22Rv1 (cell line): ENCODE measurements around the gene MOK.

Experiments
- H3K27ac ChIP-seq: fragments of 450-650 bp; 2 replicates; pipeline ENCODE4 v1.5.1; 2017
- ZFX ChIP-seq: fragments of 450-650 bp; IDR thresholded peaks from 2 replicates; pipeline ENCODE4 v1.6.1; 2017; ENCODE audit warnings: antibody characterized with exemption, borderline replicate concordance
- TF ChIP-seq, protein P1 (sequence below): fragments of 450-650 bp; IDR thresholded peaks from 2 replicates; pipeline ENCODE4 v1.5.1; 2017; ENCODE audit warnings: mild to moderate bottlenecking

MOK gene

DNA sequence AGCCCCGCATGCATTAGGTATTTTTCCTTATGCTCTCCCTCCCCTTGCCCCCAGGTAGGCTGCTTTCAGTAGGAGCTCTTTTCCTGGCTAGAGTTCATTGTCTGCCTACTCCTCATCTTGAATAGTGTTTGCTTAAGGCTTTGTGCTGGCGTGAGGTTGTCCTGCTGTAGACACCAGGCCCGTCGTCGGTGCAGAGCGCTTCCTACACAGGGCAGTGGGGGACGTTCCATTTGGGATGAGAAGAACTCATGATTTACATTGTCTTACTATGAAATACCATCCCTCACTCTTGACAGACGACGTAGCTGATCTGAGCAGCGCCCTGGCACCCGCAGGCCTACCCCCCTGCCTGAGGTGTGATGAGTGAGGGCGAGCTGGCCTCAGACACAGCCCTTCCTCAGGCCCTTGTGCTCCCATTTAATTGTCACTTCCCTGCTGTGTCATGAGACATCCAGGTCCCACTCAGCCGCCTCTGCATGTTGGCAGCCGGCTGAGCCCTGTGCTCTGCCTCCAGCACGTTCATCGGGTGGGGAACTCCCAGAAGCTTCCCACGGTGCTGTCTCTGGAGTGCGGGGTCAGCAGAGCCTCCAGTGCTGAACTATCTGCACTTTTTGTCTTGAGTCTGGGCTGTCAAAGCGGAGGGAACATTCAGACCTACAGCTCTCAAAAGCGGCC, 89.3 kb downstream of the MOK start:
- no peak overlapping the region for H3K27ac ChIP-seq

DNA sequence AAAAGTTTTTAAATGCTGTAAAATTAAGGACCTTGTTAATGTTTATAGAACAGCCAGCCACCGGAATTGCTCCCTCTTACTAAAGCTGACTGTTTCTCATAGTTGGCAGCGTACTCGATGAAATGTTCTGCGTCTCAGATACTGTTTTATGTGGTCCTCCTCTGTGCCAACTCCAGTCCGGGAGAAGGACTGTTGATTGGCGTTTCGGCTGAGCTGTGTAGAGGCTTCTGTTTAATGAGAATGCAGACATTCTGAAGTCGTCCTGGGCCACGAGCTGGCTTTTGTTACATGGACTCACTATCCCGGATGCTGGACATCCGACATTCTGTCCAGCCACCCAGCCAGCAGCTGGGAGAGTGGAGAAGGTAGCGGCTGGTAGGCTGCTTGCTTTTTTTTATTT, 89.9 kb downstream of the MOK start:
- TF ChIP-seq, protein P1, sequence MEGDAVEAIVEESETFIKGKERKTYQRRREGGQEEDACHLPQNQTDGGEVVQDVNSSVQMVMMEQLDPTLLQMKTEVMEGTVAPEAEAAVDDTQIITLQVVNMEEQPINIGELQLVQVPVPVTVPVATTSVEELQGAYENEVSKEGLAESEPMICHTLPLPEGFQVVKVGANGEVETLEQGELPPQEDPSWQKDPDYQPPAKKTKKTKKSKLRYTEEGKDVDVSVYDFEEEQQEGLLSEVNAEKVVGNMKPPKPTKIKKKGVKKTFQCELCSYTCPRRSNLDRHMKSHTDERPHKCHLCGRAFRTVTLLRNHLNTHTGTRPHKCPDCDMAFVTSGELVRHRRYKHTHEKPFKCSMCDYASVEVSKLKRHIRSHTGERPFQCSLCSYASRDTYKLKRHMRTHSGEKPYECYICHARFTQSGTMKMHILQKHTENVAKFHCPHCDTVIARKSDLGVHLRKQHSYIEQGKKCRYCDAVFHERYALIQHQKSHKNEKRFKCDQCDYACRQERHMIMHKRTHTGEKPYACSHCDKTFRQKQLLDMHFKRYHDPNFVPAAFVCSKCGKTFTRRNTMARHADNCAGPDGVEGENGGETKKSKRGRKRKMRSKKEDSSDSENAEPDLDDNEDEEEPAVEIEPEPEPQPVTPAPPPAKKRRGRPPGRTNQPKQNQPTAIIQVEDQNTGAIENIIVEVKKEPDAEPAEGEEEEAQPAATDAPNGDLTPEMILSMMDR: no peak
- no peak for TF ChIP-seq ZFX
- no peak overlapping the region for H3K27ac ChIP-seq

More for the DNA sequence above, 89.3 kb downstream of the MOK start:
- TF ChIP-seq, protein P1: no peak
- TF ChIP-seq ZFX: no peak

DNA sequence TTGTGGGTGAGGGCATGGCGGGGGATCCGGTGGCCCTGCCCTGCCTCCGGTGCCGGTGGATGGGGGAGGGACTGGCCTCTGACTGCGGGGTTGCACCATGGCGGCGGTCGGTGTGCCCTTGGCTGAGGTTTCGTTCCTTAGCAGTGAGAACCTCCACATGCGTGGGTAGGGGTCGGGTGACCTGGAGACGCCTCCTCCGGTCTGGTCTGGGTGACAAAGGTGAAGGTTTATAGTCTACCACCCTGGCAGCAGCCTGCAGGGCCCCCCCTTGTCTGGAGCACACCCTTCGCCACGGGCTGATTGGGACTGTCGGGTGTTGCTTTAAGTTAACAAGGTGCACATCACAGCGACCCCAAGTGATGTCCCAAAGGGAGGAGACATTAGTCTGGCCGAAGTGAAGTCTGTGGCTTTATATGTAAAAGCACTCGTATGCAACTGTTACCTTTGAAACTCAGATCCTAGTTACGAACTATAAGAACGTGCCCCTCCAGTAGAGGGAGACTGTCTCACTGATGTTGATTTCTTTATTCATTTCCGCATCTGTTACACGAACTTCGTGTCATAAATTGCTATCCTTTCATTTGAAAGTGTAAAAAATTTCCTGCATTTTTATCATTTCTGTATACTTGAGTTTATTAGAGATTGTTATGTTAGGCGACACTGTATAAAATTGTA, 90.8 kb downstream of the MOK start:
- no peak overlapping the region for H3K27ac ChIP-seq
- TF ChIP-seq, protein P1: no peak
- no peak for TF ChIP-seq ZFX

DNA sequence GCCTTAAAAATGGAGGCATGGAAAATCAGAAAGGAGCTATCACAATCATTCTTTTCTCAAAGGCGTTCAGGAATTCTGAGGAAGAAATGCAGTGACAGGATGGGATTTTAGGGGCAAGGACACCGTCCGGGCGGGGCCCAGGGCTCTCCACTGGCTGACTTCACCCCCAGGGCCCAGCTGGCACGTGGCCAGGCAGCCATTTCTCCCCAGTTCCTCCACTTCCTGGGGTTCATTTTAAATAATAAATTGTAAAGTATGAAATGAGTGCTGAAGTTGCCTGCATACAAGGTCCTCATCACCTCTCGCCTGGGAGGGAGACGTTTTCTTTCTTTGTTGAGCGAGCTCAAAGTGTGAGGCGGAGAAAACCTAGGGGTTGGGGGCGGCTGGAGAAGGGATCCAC, 91.5 kb downstream of the MOK start:
- TF ChIP-seq, protein P1: no peak
- no peak for TF ChIP-seq ZFX
- H3K27ac ChIP-seq: no peak overlapping the region

DNA sequence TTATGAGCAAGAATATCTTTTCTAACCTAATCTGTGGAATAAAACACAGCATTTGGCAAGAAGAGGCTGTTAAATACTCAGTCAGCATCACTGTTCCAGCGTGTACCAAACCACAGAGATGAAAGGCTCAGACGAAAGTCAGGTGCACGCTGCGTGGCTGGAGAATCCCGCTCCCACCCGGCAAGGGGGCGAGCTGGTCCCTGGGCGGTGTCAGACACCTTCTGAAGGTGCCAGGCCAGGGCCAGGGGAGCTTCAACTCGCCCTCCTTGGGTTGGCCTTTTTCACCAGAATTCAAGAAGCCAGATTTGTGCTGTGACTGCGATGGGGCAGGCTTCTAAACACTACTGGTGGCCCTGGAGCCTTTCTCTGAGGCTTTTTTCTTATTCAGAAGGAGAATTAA, 92.1 kb downstream of the MOK start:
- no peak overlapping the region for H3K27ac ChIP-seq
- TF ChIP-seq, protein P1: no peak
- no peak for TF ChIP-seq ZFX

DNA sequence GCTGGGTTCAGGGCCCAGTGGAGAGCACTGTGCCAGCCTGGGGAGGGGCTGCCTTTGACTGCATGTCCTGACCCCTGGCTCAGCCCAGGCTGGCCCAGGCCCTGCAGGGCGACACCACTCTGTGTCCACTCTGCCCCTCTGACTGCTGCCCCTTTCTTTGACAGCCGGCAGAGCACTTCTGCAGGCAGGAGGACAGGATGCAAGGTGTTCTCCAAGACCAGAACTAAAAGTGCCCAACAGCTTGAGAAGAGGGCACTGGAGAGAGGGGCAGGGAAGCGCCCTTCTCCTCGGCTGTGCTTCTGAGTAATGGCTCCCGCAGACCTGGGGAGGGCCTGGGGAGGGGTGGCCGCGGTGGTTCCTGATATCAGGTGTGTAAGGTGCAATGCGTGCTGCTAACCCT, 92.6 kb downstream of the MOK start:
- TF ChIP-seq, protein P1: no peak
- TF ChIP-seq ZFX: no peak
- no peak overlapping the region for H3K27ac ChIP-seq

DNA sequence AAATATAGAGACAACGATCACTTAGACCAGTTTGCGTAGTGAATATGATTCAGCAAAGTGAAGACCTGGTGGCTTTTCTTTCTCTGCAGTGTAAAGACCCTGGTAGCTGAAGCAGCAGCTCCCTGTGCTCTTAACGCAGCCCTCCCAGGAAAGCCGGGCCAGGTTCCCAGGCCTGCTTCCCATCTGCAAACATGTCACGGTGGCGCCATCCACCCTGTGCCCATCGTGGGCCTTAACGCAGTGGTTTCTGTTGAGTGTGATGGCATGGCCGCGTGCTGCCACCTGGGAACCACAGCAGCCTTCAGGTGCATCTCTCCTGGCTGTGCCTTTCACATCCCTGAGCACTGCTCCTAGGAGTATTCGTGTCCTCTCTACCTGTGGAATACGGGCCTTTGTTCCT, 93.7 kb downstream of the MOK start:
- no peak for TF ChIP-seq ZFX
- TF ChIP-seq, protein P1: no peak
- H3K27ac ChIP-seq: no peak overlapping the region
